Measurements from ENCODE around the gene FBXO42. TPM values are rescaled to one million over a fixed set of nuclear protein-coding genes. Genes with fewer than 3 reads are reported as not detected.
A peak's percentile ranks its signal among the peaks of the same experiment; 100 is the strongest.

The FBXO42 gene
- total RNA-seq, 4 donors from 2014 or later, result 21.0 to 30.3 (median 23.0) TPM

DNA sequence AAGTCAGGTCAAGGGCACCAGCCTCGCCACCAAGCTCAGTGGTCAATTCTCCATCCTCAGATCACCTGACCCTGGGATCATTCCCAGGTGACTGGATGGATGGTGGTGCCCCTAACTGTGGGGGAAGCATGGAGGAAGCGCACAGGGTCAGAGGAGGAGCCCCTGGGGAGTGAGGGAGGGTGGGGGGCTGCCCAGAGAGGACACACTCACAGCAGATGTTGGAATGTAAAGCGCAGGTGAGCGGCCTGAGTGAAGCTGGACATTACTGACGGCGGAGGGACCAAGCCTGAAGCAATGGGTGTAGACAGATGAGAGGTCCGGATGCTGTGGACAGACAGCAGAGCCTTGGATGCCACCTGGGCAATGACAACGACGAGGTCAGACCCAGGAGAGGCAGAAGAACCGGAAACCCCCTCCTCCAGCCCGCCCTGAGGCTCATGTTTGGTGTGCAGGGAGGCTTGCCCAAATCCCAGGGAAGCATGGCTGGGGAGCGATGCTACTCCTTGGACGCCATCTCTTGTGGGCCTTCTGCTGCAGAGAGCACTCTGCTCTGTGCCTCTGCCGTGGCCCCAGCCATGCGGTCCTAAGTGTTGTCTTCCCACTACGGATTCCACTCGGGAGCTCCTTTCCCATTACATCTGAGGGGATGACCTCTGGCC lies 109.6 kb downstream of the FBXO42 start:
- DNase-seq, result no peak
- no peak overlapping the region for H3K4me3 ChIP-seq
- no peaks in the 10 kb centered on the region for H3K9me3 ChIP-seq
- TF ChIP-seq POLR2A (IDR thresholded peaks at IDR 0.05), result no peak
- TF ChIP-seq, protein P1, sequence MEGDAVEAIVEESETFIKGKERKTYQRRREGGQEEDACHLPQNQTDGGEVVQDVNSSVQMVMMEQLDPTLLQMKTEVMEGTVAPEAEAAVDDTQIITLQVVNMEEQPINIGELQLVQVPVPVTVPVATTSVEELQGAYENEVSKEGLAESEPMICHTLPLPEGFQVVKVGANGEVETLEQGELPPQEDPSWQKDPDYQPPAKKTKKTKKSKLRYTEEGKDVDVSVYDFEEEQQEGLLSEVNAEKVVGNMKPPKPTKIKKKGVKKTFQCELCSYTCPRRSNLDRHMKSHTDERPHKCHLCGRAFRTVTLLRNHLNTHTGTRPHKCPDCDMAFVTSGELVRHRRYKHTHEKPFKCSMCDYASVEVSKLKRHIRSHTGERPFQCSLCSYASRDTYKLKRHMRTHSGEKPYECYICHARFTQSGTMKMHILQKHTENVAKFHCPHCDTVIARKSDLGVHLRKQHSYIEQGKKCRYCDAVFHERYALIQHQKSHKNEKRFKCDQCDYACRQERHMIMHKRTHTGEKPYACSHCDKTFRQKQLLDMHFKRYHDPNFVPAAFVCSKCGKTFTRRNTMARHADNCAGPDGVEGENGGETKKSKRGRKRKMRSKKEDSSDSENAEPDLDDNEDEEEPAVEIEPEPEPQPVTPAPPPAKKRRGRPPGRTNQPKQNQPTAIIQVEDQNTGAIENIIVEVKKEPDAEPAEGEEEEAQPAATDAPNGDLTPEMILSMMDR (IDR thresholded peaks at IDR 0.05), result no peak
- no peaks in the 10 kb centered on the region for H3K36me3 ChIP-seq
- intact Hi-C loops (cut with DNase I; ENCODE audit: low total_unique reads), result loop anchor here (10.0 kb wide), 2 partner anchors 112 to 168 kb away; partner anchors contain the start of genes FAM131C and FBXO42
- H3K4me1 ChIP-seq, result peaks cover 12 to 17% of the 10 kb centered on the region in 2 donors
- peak overlapping the region in 1 of 2 donors; percentile 90 for H3K27ac ChIP-seq
- no peaks in the 10 kb centered on the region for H3K27me3 ChIP-seq

DNA sequence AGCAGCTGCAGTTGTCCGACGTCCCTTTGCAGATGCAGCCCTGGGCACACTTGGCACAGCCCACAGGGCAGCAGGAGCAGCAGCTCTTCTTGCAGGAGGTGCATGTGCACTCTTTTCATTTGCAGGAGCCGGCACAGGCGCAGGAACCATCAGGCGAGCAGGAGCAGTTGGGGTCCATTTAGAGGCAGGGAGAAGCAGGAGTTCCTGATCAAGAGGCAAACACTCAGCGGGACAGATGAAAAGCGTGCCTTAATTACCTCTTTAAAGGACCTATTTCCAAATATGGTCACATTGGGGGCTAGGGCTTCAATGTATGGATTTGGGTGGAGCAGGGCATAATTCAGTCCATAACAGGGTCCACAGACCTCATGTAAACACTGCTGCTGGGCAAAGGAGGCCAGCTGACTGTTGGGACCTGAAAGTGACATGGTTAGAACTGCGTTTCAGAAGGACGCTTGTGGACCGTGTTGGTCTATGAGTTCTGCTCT lies 111.0 kb downstream of the FBXO42 start:
- intact Hi-C loops (cut with DNase I; ENCODE audit: low total_unique reads), result loop anchor here (10.0 kb wide), 2 partner anchors 114 to 166 kb away; partner anchors contain the start of genes FAM131C and FBXO42
- DNase-seq, result no peak

DNA sequence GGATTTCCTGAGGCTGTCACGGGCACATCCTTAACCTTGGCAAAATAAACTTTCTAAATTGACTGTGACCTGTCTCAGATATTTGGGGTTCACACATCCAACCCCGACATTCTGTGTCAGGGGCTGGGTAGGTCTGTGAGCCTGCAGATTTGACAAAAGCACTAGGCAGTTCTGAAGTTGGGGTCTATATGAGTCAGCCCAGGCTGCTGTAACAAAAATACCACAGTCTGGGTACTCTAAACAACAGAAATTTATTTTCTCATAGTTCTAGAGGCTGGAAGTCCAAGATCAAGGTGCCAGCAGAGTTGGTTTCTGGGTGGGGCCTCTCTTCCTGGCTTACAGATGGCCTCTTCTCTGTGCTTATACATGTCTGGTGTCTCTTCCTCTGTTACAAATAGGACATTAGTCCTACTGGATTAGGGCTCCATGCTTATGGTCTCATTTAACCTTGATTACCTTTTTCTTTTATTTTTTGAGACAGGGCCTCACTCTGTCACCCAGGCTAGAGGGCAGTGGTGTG lies 112.2 kb downstream of the FBXO42 start:
- intact Hi-C loops (cut with DNase I; ENCODE audit: low total_unique reads), result loop anchor here (10.0 kb wide), 2 partner anchors 115 to 165 kb away; partner anchors contain the start of genes FAM131C and FBXO42
- peaks cover 3 to 5% of the 10 kb centered on the region in 2 donors for H3K4me1 ChIP-seq
- no peak overlapping the region for H3K4me3 ChIP-seq
- TF ChIP-seq, protein P1 (IDR thresholded peaks at IDR 0.05), result no peak
- no peak for TF ChIP-seq POLR2A (IDR thresholded peaks at IDR 0.05)
- no peaks in the 10 kb centered on the region for H3K9me3 ChIP-seq
- no peaks in the 10 kb centered on the region for H3K36me3 ChIP-seq
- H3K27ac ChIP-seq, result no peak overlapping the region
- H3K27me3 ChIP-seq, result no peaks in the 10 kb centered on the region
- no peak for DNase-seq

More for the DNA sequence above, 111.0 kb downstream of the FBXO42 start:
- Histone ChIP-seq H3K27ac (no peak overlapping the region), H3K36me3 (no peaks in the 10 kb centered on the region), H3K9me3 (no peaks in the 10 kb centered on the region), H3K4me3 (no peak overlapping the region), H3K27me3 (no peaks in the 10 kb centered on the region), H3K4me1 (peaks cover 3 to 6% of the 10 kb centered on the region in 2 donors)
- no peak for TF ChIP-seq POLR2A (IDR thresholded peaks at IDR 0.05)
- TF ChIP-seq, protein P1 (IDR thresholded peaks at IDR 0.05), result no peak

DNA sequence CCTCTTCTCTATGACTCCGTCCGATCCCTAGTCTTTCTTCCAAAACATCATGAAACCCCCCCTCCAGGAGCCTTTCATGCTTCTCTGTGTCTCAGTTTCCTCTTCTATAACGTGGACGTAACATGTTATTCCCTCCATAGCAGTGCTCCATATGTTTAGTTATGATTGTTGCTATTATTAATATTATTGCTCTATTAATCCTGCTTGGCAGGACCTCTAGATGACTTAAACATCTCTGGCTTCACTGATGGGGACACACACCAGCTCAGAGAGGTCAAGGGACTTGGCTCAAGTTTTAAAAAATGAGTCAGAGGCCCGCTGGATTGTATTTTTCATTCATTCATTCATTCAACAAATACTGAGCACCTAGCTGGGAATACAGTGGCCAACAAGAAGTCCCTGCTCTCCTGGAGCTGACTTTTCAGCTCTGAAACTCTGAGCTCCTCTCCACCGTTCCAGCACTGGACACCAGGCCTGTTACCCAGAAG lies 114.9 kb downstream of the FBXO42 start:
- no peak for TF ChIP-seq POLR2A (IDR thresholded peaks at IDR 0.05)
- H3K36me3 ChIP-seq, result no peaks in the 10 kb centered on the region
- peak overlapping the region; percentile 50 to 51 for H3K4me3 ChIP-seq
- no peaks in the 10 kb centered on the region for H3K27me3 ChIP-seq
- H3K4me1 ChIP-seq, result peaks cover 0 to 5% of the 10 kb centered on the region in 2 donors
- H3K9me3 ChIP-seq, result no peaks in the 10 kb centered on the region
- intact Hi-C loops (cut with DNase I; ENCODE audit: low total_unique reads), result no loop called here
- H3K27ac ChIP-seq, result peak overlapping the region; percentile 79 to 90
- DNase-seq, result no peak

DNA sequence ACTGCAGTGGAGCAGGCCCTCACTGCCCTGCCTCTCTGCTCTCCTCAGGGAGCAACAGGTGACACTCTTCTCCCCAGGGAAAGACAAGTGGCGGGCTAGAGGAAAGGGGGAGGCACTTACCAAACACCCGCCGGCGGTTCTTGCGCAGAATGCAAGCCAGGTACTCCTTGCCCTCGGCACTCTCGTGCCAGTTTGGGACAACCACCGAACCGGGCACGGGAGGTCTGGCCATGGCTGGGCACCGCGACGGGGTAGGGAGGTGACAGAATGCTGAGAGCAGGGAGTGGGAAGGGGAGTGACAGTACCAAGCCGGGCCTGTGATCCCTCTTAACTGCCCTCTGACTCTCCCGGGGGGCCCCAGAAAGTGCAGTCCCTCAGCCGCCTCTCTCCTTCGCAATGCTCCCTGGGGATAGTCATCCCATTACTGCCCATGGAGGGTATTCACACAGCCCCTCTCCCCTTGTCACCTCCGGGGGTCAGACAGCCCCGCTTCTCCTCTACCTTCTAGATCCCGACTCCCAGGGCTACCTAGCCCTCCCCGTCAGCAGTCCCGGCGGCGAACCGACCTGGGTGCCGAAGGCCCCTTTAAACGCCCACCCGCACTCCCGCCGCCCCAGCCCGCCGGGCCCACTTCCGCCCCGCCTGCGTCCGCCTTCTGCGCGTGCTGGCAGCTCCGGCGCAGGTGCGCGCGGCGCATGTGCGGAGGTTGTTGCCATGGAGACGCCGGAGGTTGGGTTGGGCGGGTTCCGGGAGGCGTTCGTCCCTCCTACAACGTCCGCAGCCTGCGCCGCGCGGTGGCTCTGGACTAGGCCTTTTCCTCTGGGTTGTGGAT lies 115.6 kb downstream of the FBXO42 start, which contains the start of gene CPLANE2:
Gene CPLANE2, minus strand, starts transcription at position 673 of the 832 bp plus-strand sequence. Its CDS starts 441 bp downstream, at position 232.
- Histone ChIP-seq H3K4me3 (peak within 1 kb of the TSS; percentile 50 to 51), H3K36me3 (no peaks in the 10 kb centered on the region), H3K9me3 (no peaks in the 10 kb centered on the region), H3K4me1 (peaks cover 0 to 5% of the 10 kb centered on the region in 2 donors), H3K27me3 (no peaks in the 10 kb centered on the region), H3K27ac (peak within 1 kb of the TSS; percentile 79 to 90)
- DNase-seq, result peak; percentile 95 to 96
- intact Hi-C loops (cut with DNase I; ENCODE audit: low total_unique reads), result no loop called here
- TF ChIP-seq, protein P1 (IDR thresholded peaks at IDR 0.05), result peak in 1 of 4 experiments; percentile 21
- TF ChIP-seq POLR2A (IDR thresholded peaks at IDR 0.05), result peak in 1 of 2 donors; percentile 77
